Fibroblast of pulmonary artery (primary cell): ENCODE data around the gene ZBTB22.
"Not testable (repeated sequence)": the region's sequence is repeated elsewhere in the genome, so short reads cannot be mapped to it uniquely, and the experiment has no call there.

Source experiments
- DNase-seq: peaks from one replicate; pipeline ENCODE4 v3.0.0-alpha.2; 2010; ENCODE audit warnings: low read depth
- H3K4me3 ChIP-seq: replicated peaks from 2 replicates; pipeline ENCODE4 v1.5.1; 2011; ENCODE audit warnings: low read depth, mild to moderate bottlenecking, control low read depth, low read length, moderate library complexity
- TF ChIP-seq, protein P1 (sequence below): IDR thresholded peaks from 2 replicates; pipeline ENCODE4 v1.5.1; 2011; ENCODE audit warnings: mild to moderate bottlenecking, control low read depth, low read length, inconsistent platforms; ENCODE audit errors: missing control alignments

The ZBTB22 gene

DNA sequence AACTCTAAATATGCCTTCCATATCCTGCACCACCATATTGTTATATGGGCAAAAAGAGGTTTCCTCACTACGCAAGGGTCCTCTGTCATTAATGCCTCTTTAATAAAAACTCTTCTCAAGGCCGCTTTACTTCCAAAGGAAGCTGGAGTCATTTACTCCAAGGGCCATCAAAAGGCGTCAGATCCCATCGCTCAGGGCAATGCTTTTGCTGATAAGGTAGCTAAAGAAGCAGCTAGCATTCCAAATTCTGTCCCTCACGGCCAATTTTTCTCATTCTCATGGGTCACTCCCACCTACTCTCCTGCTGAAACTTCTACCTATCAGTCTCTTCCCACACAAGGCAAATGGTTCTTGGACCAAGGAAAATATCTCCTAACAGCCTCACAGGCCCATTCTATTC, 30.3 kb upstream of the ZBTB22 start:
- H3K4me3 ChIP-seq: no peak overlapping the region
- TF ChIP-seq, protein P1, sequence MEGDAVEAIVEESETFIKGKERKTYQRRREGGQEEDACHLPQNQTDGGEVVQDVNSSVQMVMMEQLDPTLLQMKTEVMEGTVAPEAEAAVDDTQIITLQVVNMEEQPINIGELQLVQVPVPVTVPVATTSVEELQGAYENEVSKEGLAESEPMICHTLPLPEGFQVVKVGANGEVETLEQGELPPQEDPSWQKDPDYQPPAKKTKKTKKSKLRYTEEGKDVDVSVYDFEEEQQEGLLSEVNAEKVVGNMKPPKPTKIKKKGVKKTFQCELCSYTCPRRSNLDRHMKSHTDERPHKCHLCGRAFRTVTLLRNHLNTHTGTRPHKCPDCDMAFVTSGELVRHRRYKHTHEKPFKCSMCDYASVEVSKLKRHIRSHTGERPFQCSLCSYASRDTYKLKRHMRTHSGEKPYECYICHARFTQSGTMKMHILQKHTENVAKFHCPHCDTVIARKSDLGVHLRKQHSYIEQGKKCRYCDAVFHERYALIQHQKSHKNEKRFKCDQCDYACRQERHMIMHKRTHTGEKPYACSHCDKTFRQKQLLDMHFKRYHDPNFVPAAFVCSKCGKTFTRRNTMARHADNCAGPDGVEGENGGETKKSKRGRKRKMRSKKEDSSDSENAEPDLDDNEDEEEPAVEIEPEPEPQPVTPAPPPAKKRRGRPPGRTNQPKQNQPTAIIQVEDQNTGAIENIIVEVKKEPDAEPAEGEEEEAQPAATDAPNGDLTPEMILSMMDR: no peak
- no peak for DNase-seq

GRCh38 chr6:33346972-33347371, 29.4 kb upstream of the ZBTB22 start:
- DNase-seq: peak; percentile 28
- H3K4me3 ChIP-seq: not testable (repeated sequence)

GRCh38 chr6:33344701-33345697, 27.5 kb upstream of the ZBTB22 start:
- DNase-seq: peak; percentile 83
- TF ChIP-seq, protein P1: peak; percentile 57
- no peak overlapping the region for H3K4me3 ChIP-seq

DNA sequence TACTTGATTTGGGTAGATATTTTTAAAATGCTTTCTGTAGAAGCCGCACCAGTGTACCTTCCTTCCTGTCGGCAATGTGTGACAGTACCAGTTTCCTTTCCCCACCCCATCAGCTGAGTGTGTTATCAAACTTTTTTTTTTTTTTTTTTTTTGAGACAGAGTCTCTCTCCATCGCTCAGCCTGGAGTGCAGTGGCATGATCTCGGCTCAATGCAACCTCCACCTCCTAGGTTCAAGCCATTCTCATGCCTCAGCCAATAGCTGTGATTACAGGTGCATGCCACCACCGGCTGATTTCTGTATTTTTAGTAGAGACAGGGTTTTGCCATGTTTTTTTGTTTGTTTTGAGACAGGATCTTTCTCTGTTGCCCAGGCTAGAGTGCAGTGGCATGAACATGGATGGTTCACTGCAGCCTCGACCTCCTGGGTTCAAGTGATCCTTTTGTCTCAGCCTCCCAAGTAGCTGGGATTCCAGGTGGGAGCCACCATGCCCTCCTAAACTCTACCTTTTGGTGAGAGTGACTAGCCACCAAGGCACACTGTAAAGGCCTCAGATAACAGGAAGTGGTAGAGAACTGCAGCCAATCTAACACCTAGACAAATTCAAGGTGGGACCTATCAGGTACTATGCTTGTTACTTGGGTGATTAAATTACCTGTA, 26.5 kb upstream of the ZBTB22 start:
- H3K4me3 ChIP-seq: no peak overlapping the region
- DNase-seq: no peak

DNA sequence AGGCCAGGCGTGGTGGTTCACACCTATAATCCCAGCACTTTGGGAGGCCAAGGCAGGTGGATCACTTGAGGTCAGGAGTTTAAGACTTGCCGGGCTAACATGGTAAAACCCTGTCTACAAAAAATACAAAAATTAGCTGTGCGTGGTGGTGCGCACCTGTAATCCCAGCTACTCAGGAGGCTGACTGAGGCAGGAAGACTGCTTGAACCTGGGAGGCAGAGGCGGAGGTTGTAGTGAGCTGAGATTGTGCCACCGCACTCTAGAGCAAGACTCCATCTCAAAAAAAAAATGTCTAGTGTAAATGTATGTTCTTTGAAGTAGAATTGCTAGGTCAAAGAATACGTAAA, 26.0 kb upstream of the ZBTB22 start:
- not testable (repeated sequence) for H3K4me3 ChIP-seq, DNase-seq

More for the DNA sequence above, 26.5 kb upstream of the ZBTB22 start:
- TF ChIP-seq, protein P1: no peak

GRCh38 chr6:33339193-33339592, 21.6 kb upstream of the ZBTB22 start:
- no peak for DNase-seq
- no peak overlapping the region for H3K4me3 ChIP-seq
- TF ChIP-seq, protein P1: no peak

DNA sequence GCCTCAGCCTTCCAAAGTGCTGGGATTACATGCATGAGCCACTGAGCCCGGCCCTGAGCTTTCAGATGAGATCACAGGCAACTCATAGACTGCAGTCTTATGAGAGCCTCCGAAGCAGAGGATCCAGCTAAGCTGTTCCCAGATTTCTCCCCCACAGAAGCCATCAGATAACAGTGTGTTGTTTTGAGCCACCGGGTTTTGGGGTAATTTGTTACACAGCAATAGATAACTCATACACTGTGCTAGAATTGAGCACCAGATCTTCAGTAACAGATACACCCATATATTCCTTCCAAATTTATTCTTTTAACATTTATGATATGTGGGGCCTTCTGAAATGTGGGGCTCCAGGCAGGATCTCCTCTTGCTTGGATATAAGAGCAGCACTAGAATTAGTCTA, 19.0 kb upstream of the ZBTB22 start:
- TF ChIP-seq, protein P1: no peak
- DNase-seq: no peak
- H3K4me3 ChIP-seq: no peak overlapping the region

GRCh38 chr6:33335916-33336315, 18.4 kb upstream of the ZBTB22 start:
- H3K4me3 ChIP-seq: no peak overlapping the region
- DNase-seq: no peak
- TF ChIP-seq, protein P1: no peak
